Panc1 (cell line): ENCODE data around the gene NIPAL1. TPM values are rescaled to one million over a fixed set of nuclear protein-coding genes. Genes with fewer than 3 reads are reported as not detected.

Source experiments
- ATAC-seq: fragments of 200-7000 bp; cut with Tn5 transposase; 2 replicates; pipeline ENCODE4 v1.9.1; 2020; ENCODE audit warnings: mild to moderate bottlenecking, moderate library complexity
- BruUV-seq: library from RNA; stranded (reverse); fragments of 400-500 nt; replicated peaks from 2 replicates; lab custom pipeline; 2021; lab: Mats Ljungman, UMichigan
- CTCF ChIA-PET: fragments of 300-600 bp; sonication (Branson Sonifier 250); formaldehyde crosslinking; loops from one replicate; lab custom pipeline; 2022; ENCODE audit warnings: antibody characterized with exemption; lab: Charles Lee
- POLR2A ChIA-PET: fragments of 300-600 bp; sonication (Branson Sonifier 250); formaldehyde crosslinking; loops from one replicate; lab custom pipeline; 2022; ENCODE audit warnings: antibody characterized with exemption; lab: Charles Lee
- DNase-seq: peaks from one replicate; pipeline ENCODE4 v3.0.0-alpha.2; 2010; ENCODE audit warnings: low read depth, low spot score
- H3K27ac ChIP-seq: 2 replicates; pipeline ENCODE4 v1.5.1; 2011; ENCODE audit warnings: mild to moderate bottlenecking, low read length, inconsistent platforms
- H3K27me3 ChIP-seq: fragments of 200-500 bp; sonication (Bioruptor generic); 2 replicates; pipeline ENCODE4 v1.6.0; 2014; ENCODE audit warnings: low read length, inconsistent platforms; ENCODE audit not compliant: control insufficient read depth, insufficient read depth
- H3K36me3 ChIP-seq: fragments of 200-500 bp; sonication (Bioruptor generic); 2 replicates; pipeline ENCODE4 v1.5.1; 2014; ENCODE audit warnings: inconsistent platforms, mild to moderate bottlenecking, low read length, moderate library complexity; ENCODE audit not compliant: control insufficient read depth, insufficient read depth
- H3K4me1 ChIP-seq: 2 replicates; pipeline ENCODE4 v1.5.1; 2011; ENCODE audit warnings: inconsistent platforms, mild to moderate bottlenecking, low read length, moderate library complexity; ENCODE audit not compliant: control insufficient read depth, insufficient read depth
- H3K4me3 ChIP-seq, 2 experiments: 2 replicates each; pipeline ENCODE4 v1.5.1; 2011 to 2012; ENCODE audit warnings: low read depth in 2 of 2, low read length in 2 of 2, mild to moderate bottlenecking in 2 of 2, inconsistent platforms in 1 of 2, moderate library complexity in 1 of 2
- H3K9me3 ChIP-seq: fragments of 200-500 bp; sonication (Bioruptor generic); 2 replicates; pipeline ENCODE4 v1.5.1; 2014; ENCODE audit warnings: low read depth, mild to moderate bottlenecking, inconsistent platforms, low read length, moderate library complexity; ENCODE audit not compliant: control insufficient read depth, insufficient read depth
- POLR2AphosphoS5 ChIP-seq: IDR thresholded peaks from 2 replicates; pipeline ENCODE4 v1.6.1; 2012; ENCODE audit warnings: mild to moderate bottlenecking, low read depth, low read length, moderate library complexity
- SIN3A ChIP-seq: IDR thresholded peaks from 2 replicates; pipeline ENCODE4 v1.6.1; 2012; ENCODE audit warnings: low read depth, mild to moderate bottlenecking, low read length, moderate library complexity, borderline replicate concordance; ENCODE audit not compliant: insufficient read depth
- TCF7L2 ChIP-seq: IDR thresholded peaks from 2 replicates; pipeline ENCODE4 v1.6.1; 2011; ENCODE audit warnings: mild to moderate bottlenecking, low read depth, low read length, inconsistent platforms
- in situ Hi-C: cut with HindIII; loops from 2 replicates; pipeline ENCODE4 v1.10.0; 2016; ENCODE audit warnings: low sequenced_read_pairs, low pct_unique_long_range_greater_than_20kb
- intact Hi-C: fragments of 100-400 bp; cut with micrococcal nuclease; formaldehyde crosslinking; loops from one replicate; pipeline ENCODE4 v1.10.0; 2022; ENCODE audit not compliant: unreplicated experiment
- total RNA-seq: library from RNA; stranded (reverse); gene quantifications from one replicate; pipeline ENCODE4 v1.2.1, GENCODE V29; 2021; ENCODE audit not compliant: unreplicated experiment
- TF ChIP-seq, protein P1 (sequence below): fragments of 450-650 bp; IDR thresholded peaks from 2 replicates; pipeline ENCODE4 v1.5.1; 2017; ENCODE audit warnings: mild to moderate bottlenecking
- TF ChIP-seq, protein P2 (sequence below), 2 experiments: IDR thresholded peaks; 2 replicates each; pipeline ENCODE4 v1.6.1; 2011 to 2012; ENCODE audit warnings: low read depth in 2 of 2, control low read depth in 1 of 2, low read length in 1 of 2, mild to moderate bottlenecking in 1 of 2, moderate library complexity in 1 of 2; ENCODE audit not compliant: insufficient read depth in 1 of 2

Gene NIPAL1
- total RNA-seq, 1 experiment from 2014 or later: 0.82 TPM

DNA sequence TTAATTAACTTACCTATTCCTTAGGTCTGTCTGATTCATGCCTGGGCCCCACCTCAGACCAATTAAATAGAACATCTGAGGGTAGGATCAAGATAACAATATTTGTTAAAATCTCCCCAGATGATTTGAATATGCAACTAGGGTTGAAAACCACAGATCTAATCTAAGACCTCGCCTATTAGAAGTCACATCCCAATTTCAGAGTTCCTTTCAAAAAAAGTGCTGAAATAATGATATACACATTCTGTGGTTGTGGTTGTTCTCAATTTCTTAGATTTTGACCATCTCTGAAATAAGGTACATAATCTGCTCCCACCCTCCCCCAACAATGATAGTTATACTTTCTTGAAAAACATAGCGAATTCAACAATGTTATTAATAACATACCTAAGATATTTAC, 27.7 kb downstream of the NIPAL1 start:
- intact Hi-C loops (no loop called here), in situ Hi-C loops (no loop called here)
- H3K4me1 ChIP-seq: no peaks in the 10 kb centered on the region
- no peak overlapping the region for H3K4me3 ChIP-seq
- H3K27me3 ChIP-seq: no peaks in the 10 kb centered on the region
- no peak overlapping the region for H3K27ac ChIP-seq
- no peak for ATAC-seq
- no TSS peak for BruUV-seq
- ChIA-PET CTCF (no interaction called here), POLR2A (no interaction called here)
- TF ChIP-seq, protein P1, sequence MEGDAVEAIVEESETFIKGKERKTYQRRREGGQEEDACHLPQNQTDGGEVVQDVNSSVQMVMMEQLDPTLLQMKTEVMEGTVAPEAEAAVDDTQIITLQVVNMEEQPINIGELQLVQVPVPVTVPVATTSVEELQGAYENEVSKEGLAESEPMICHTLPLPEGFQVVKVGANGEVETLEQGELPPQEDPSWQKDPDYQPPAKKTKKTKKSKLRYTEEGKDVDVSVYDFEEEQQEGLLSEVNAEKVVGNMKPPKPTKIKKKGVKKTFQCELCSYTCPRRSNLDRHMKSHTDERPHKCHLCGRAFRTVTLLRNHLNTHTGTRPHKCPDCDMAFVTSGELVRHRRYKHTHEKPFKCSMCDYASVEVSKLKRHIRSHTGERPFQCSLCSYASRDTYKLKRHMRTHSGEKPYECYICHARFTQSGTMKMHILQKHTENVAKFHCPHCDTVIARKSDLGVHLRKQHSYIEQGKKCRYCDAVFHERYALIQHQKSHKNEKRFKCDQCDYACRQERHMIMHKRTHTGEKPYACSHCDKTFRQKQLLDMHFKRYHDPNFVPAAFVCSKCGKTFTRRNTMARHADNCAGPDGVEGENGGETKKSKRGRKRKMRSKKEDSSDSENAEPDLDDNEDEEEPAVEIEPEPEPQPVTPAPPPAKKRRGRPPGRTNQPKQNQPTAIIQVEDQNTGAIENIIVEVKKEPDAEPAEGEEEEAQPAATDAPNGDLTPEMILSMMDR: no peak
- TF ChIP-seq TCF7L2 (no peak), POLR2AphosphoS5 (no peak), SIN3A (no peak)
- TF ChIP-seq, protein P2, sequence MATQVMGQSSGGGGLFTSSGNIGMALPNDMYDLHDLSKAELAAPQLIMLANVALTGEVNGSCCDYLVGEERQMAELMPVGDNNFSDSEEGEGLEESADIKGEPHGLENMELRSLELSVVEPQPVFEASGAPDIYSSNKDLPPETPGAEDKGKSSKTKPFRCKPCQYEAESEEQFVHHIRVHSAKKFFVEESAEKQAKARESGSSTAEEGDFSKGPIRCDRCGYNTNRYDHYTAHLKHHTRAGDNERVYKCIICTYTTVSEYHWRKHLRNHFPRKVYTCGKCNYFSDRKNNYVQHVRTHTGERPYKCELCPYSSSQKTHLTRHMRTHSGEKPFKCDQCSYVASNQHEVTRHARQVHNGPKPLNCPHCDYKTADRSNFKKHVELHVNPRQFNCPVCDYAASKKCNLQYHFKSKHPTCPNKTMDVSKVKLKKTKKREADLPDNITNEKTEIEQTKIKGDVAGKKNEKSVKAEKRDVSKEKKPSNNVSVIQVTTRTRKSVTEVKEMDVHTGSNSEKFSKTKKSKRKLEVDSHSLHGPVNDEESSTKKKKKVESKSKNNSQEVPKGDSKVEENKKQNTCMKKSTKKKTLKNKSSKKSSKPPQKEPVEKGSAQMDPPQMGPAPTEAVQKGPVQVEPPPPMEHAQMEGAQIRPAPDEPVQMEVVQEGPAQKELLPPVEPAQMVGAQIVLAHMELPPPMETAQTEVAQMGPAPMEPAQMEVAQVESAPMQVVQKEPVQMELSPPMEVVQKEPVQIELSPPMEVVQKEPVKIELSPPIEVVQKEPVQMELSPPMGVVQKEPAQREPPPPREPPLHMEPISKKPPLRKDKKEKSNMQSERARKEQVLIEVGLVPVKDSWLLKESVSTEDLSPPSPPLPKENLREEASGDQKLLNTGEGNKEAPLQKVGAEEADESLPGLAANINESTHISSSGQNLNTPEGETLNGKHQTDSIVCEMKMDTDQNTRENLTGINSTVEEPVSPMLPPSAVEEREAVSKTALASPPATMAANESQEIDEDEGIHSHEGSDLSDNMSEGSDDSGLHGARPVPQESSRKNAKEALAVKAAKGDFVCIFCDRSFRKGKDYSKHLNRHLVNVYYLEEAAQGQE (IDR thresholded peaks at IDR 0.05; ENCODE audit: insufficient read depth in 1 of 2, low read depth in 2 of 2, low read length in 1 of 2): no peak
- no peak for DNase-seq
- no peaks in the 10 kb centered on the region for H3K36me3 ChIP-seq
- no peaks in the 10 kb centered on the region for H3K9me3 ChIP-seq

DNA sequence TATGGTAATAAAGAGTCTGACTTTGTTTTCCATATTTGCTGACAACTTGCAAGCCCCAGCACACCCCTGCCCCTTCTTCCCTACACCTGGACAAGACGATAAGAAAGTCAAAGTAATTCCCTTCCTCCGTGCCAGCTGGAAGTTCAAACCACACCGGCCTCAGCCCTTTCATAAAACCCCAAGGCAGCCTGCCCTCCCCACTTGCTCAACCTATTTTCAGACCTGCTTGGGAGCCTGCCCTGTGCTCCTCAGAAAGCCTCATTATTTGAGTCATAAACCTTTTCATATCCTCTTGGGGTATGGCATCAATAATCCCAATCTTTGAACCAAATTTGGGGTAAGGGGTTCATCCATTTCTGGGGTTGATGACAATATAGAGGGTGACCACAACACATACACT, 29.5 kb downstream of the NIPAL1 start:
- H3K4me3 ChIP-seq: no peak overlapping the region
- H3K4me1 ChIP-seq: no peaks in the 10 kb centered on the region
- no peak overlapping the region for H3K27ac ChIP-seq
- no peaks in the 10 kb centered on the region for H3K36me3 ChIP-seq
- TF ChIP-seq SIN3A (no peak), TCF7L2 (no peak), POLR2AphosphoS5 (no peak)
- TF ChIP-seq, protein P2 (IDR thresholded peaks at IDR 0.05; ENCODE audit: insufficient read depth in 1 of 2, low read depth in 2 of 2, low read length in 1 of 2): no peak
- TF ChIP-seq, protein P1: no peak
- no peaks in the 10 kb centered on the region for H3K9me3 ChIP-seq
- ATAC-seq (no peak), DNase-seq (no peak)
- ChIA-PET CTCF (no interaction called here), POLR2A (no interaction called here)
- in situ Hi-C loops (no loop called here), intact Hi-C loops (no loop called here)
- no TSS peak for BruUV-seq
- H3K27me3 ChIP-seq: no peaks in the 10 kb centered on the region
